OCI-LY1 (cell line): ENCODE measurements around the gene CLEC16A.

Experiments used
- H2AFZ ChIP-seq: fragments of 200-600 bp; sonication (generic), shearing (Covaris generic); 2 replicates; pipeline ENCODE4 v1.6.0; 2014; ENCODE audit warnings: antibody characterized with exemption, mild to moderate bottlenecking, low read length
- H3F3A ChIP-seq: fragments of 200-600 bp; sonication (generic), shearing (Covaris generic); 2 replicates; pipeline ENCODE4 v1.6.0; 2014; ENCODE audit warnings: mild to moderate bottlenecking, antibody characterized with exemption, low read length, moderate library complexity; ENCODE audit not compliant: insufficient read depth
- H3K27ac ChIP-seq: fragments of 200-600 bp; sonication (generic); 2 replicates; pipeline ENCODE4 v1.5.1; 2014; ENCODE audit warnings: low read length, mixed run types, mild to moderate bottlenecking, low read depth; ENCODE audit not compliant: poor library complexity, severe bottlenecking
- H3K27me3 ChIP-seq: fragments of 200-600 bp; sonication (generic); 2 replicates; pipeline ENCODE4 v1.6.0; 2014; ENCODE audit warnings: antibody characterized with exemption, mild to moderate bottlenecking, low read length, moderate library complexity; ENCODE audit not compliant: insufficient read depth
- H3K36me3 ChIP-seq: fragments of 200-600 bp; sonication (generic); 2 replicates; pipeline ENCODE4 v1.6.1; 2014; ENCODE audit warnings: mild to moderate bottlenecking, antibody characterized with exemption, low read length, moderate library complexity, mixed read lengths; ENCODE audit not compliant: insufficient read depth
- H3K4me1 ChIP-seq: fragments of 200-600 bp; sonication (generic); 2 replicates; pipeline ENCODE4 v1.5.1; 2014; ENCODE audit warnings: mild to moderate bottlenecking, low read length, moderate library complexity; ENCODE audit not compliant: insufficient read depth, severe bottlenecking
- H3K4me2 ChIP-seq: fragments of 200-600 bp; sonication (generic), shearing (Covaris generic); 2 replicates; pipeline ENCODE4 v1.6.1; 2014; ENCODE audit warnings: low read length
- H3K4me3 ChIP-seq: fragments of 200-600 bp; sonication (generic); 2 replicates; pipeline ENCODE4 v1.5.1; 2014; ENCODE audit warnings: low read length, low read depth, mild to moderate bottlenecking, mixed read lengths; ENCODE audit not compliant: poor library complexity, severe bottlenecking
- H3K79me2 ChIP-seq: fragments of 200-600 bp; shearing (Covaris generic); 2 replicates; pipeline ENCODE4 v1.6.1; 2016; ENCODE audit warnings: mixed run types, low read length, mixed read lengths; ENCODE audit not compliant: insufficient read depth
- H3K9ac ChIP-seq: fragments of 200-600 bp; sonication (generic), shearing (Covaris generic); 2 replicates; pipeline ENCODE4 v1.6.1; 2014; ENCODE audit warnings: mild to moderate bottlenecking, low read length, mixed read lengths
- H3K9me2 ChIP-seq: fragments of 200-600 bp; sonication (generic), shearing (Covaris generic); 2 replicates; pipeline ENCODE4 v1.6.1; 2014; ENCODE audit warnings: low read depth, mild to moderate bottlenecking, low read length, mixed read lengths
- H3K9me3 ChIP-seq: fragments of 200-600 bp; shearing (Covaris generic); 2 replicates; pipeline ENCODE4 v1.6.1; 2014; ENCODE audit warnings: low read length, mixed read lengths
- H4K20me1 ChIP-seq: fragments of 200-600 bp; sonication (generic), shearing (Covaris generic); 2 replicates; pipeline ENCODE4 v1.6.0; 2016; ENCODE audit warnings: mild to moderate bottlenecking, low read length; ENCODE audit not compliant: insufficient read depth
- CTCF ChIP-seq: fragments of 200-600 bp; sonication (generic), shearing (Covaris generic); IDR thresholded peaks from 2 replicates; pipeline ENCODE4 v1.5.1; 2017; ENCODE audit warnings: mild to moderate bottlenecking, antibody characterized with exemption, low read length, moderate library complexity, mixed read lengths
- EZH2 ChIP-seq: fragments of 200-600 bp; sonication (generic), shearing (Covaris generic); IDR thresholded peaks from 2 replicates; pipeline ENCODE4 v1.8.0; 2017; ENCODE audit warnings: borderline replicate concordance, mixed run types, mild to moderate bottlenecking, antibody characterized with exemption, low read length, moderate library complexity, mixed read lengths

Gene CLEC16A

GRCh38 chr16:11095935-11096334 lies 151.6 kb downstream of the CLEC16A start:
- H2AFZ ChIP-seq = no peak overlapping the region
- TF ChIP-seq EZH2 (no peak), CTCF (no peak)
- H3K4me3 ChIP-seq = no peak overlapping the region
- no peaks in the 10 kb centered on the region for H4K20me1 ChIP-seq
- peaks cover 72% of the 10 kb centered on the region for H3K4me1 ChIP-seq
- H3K9ac ChIP-seq = no peak overlapping the region
- H3K27me3 ChIP-seq = no peaks in the 10 kb centered on the region
- no peaks in the 10 kb centered on the region for H3K9me2 ChIP-seq
- H3K9me3 ChIP-seq = no peaks in the 10 kb centered on the region
- H3F3A ChIP-seq = 0 out of 2 replicates have a peak, but pooled peaks cover 4% of the 10 kb centered on the region
- H3K27ac ChIP-seq = peak overlapping the region; percentile 97
- no peak overlapping the region for H3K4me2 ChIP-seq
- no peaks in the 10 kb centered on the region for H3K79me2 ChIP-seq
- peaks cover 6% of the 10 kb centered on the region; the same call in 1 of the 2 replicates for H3K36me3 ChIP-seq

- Histone ChIP-seq H3K36me3 (peaks cover 5% of the 10 kb centered on the region; the same call in 1 of the 2 replicates), H3K4me1 (peaks cover 75% of the 10 kb centered on the region), H3K27ac (peak overlapping the region; percentile 97), H3K27me3 (no peaks in the 10 kb centered on the region), H3K4me2 (no peak overlapping the region), H4K20me1 (no peaks in the 10 kb centered on the region), H3F3A (0 out of 2 replicates have a peak, but pooled peaks cover 4% of the 10 kb centered on the region), H3K9ac (no peak overlapping the region), H3K4me3 (no peak overlapping the region), H3K79me2 (no peaks in the 10 kb centered on the region), H3K9me3 (no peaks in the 10 kb centered on the region), H2AFZ (no peak overlapping the region), H3K9me2 (no peaks in the 10 kb centered on the region)
- TF ChIP-seq EZH2 = no peak
- no peak for TF ChIP-seq CTCF
Observed at GRCh38 chr16:11097094-11097786, 152.9 kb downstream of the CLEC16A start.

- Histone ChIP-seq H3K9me3 (no peaks in the 10 kb centered on the region), H3K27me3 (no peaks in the 10 kb centered on the region), H3K79me2 (no peaks in the 10 kb centered on the region), H3K9ac (no peak overlapping the region), H3K4me2 (no peak overlapping the region), H3F3A (0 out of 2 replicates have a peak, but pooled peaks cover 4% of the 10 kb centered on the region), H3K36me3 (no peaks in the 10 kb centered on the region), H4K20me1 (no peaks in the 10 kb centered on the region), H3K9me2 (no peaks in the 10 kb centered on the region), H3K4me1 (peaks cover 76% of the 10 kb centered on the region), H2AFZ (no peak overlapping the region), H3K27ac (peak overlapping the region; percentile 97), H3K4me3 (no peak overlapping the region)
- TF ChIP-seq CTCF = no peak
- TF ChIP-seq EZH2 = no peak
Observed at GRCh38 chr16:11097787-11098167, 153.4 kb downstream of the CLEC16A start.
